ENCODE data around the gene GLIPR1L1. TPM values are rescaled to one million over a fixed set of nuclear protein-coding genes. Genes with fewer than 3 reads are reported as not detected.

GLIPR1L1 gene
- total RNA-seq, 1 experiment from 2014 or later = not detected

DNA sequence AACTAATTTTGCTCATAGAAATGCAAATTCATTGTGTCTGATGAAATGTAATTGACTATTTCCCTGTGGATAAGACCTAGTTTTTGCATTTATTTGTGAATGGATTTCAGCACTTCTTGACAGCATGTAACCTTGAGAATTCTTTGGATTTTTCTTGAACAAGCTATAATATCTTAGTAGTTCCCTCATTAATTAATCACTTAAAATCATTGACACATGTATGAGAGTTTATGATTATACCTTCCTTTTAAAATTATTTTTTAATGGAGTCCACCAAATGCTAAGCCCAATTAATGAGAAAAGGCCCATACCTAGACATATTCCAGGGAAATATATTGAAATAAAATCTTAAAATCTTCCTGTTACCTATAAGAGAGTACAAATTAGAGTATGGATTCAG, 73.2 kb downstream of the GLIPR1L1 start:
- Histone ChIP-seq H2AFZ (ENCODE audit: low read depth, low read length, poor library complexity, severe bottlenecking) (no peak overlapping the region), H3K9ac (ENCODE audit: low read length) (no peak overlapping the region), H3K36me3 (ENCODE audit: control insufficient read depth in 1 of 2, insufficient read depth in 2 of 2, low read length in 2 of 2) (no peaks in the 10 kb centered on the region), H3K4me2 (ENCODE audit: low read length) (no peak overlapping the region), H3K4me3 (replicated peaks in 1 of 2; ENCODE audit: low read depth in 1 of 2, low read length in 2 of 2) (no peak overlapping the region), H3K27ac (ENCODE audit: low read depth, low read length) (no peak overlapping the region), H4K20me1 (ENCODE audit: insufficient read depth) (no peaks in the 10 kb centered on the region), H3K4me1 (ENCODE audit: control insufficient read depth in 1 of 2, insufficient read depth in 2 of 2, low read length in 2 of 2) (no peaks in the 10 kb centered on the region), H3K27me3 (ENCODE audit: insufficient read depth, low read length) (no peaks in the 10 kb centered on the region), H3K9me2 (ENCODE audit: insufficient read depth) (no peaks in the 10 kb centered on the region; the same call in 1 of the 2 replicates), H3K9me3 (ENCODE audit: control insufficient read depth in 1 of 2, insufficient read depth in 1 of 2, low read depth in 1 of 2, low read length in 2 of 2) (no peaks in the 10 kb centered on the region), H3K79me2 (ENCODE audit: insufficient read depth, low read length) (no peaks in the 10 kb centered on the region)
- ATAC-seq (no peak), DNase-seq (ENCODE audit: low read depth, low spot score) (no peak)
- CTCF ChIA-PET = interaction anchor here (1.1 kb wide), 1 partner anchor 75 kb away, joined by 3 read pairs; no protein-coding TSS in a partner anchor
- intact Hi-C loops (cut with micrococcal nuclease) = no loop called here
- TF ChIP-seq JUND (IDR thresholded peaks at IDR 0.05) = no peak
- TF ChIP-seq, protein P1, sequence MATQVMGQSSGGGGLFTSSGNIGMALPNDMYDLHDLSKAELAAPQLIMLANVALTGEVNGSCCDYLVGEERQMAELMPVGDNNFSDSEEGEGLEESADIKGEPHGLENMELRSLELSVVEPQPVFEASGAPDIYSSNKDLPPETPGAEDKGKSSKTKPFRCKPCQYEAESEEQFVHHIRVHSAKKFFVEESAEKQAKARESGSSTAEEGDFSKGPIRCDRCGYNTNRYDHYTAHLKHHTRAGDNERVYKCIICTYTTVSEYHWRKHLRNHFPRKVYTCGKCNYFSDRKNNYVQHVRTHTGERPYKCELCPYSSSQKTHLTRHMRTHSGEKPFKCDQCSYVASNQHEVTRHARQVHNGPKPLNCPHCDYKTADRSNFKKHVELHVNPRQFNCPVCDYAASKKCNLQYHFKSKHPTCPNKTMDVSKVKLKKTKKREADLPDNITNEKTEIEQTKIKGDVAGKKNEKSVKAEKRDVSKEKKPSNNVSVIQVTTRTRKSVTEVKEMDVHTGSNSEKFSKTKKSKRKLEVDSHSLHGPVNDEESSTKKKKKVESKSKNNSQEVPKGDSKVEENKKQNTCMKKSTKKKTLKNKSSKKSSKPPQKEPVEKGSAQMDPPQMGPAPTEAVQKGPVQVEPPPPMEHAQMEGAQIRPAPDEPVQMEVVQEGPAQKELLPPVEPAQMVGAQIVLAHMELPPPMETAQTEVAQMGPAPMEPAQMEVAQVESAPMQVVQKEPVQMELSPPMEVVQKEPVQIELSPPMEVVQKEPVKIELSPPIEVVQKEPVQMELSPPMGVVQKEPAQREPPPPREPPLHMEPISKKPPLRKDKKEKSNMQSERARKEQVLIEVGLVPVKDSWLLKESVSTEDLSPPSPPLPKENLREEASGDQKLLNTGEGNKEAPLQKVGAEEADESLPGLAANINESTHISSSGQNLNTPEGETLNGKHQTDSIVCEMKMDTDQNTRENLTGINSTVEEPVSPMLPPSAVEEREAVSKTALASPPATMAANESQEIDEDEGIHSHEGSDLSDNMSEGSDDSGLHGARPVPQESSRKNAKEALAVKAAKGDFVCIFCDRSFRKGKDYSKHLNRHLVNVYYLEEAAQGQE (IDR thresholded peaks at IDR 0.05; ENCODE audit: low read depth) = no peak
- no peak for TF ChIP-seq EZH2phosphoT487 (IDR thresholded peaks at IDR 0.05; ENCODE audit: borderline replicate concordance)
- no peak for TF ChIP-seq CBX3 (IDR thresholded peaks at IDR 0.05; ENCODE audit: low read depth)
- TF ChIP-seq EGR1 (IDR thresholded peaks at IDR 0.05; ENCODE audit: low read depth) = no peak
- TF ChIP-seq ZFX (IDR thresholded peaks at IDR 0.05) = no peak
- no peak for TF ChIP-seq SP1 (IDR thresholded peaks at IDR 0.05; ENCODE audit: low read depth)
- TF ChIP-seq, protein P2, sequence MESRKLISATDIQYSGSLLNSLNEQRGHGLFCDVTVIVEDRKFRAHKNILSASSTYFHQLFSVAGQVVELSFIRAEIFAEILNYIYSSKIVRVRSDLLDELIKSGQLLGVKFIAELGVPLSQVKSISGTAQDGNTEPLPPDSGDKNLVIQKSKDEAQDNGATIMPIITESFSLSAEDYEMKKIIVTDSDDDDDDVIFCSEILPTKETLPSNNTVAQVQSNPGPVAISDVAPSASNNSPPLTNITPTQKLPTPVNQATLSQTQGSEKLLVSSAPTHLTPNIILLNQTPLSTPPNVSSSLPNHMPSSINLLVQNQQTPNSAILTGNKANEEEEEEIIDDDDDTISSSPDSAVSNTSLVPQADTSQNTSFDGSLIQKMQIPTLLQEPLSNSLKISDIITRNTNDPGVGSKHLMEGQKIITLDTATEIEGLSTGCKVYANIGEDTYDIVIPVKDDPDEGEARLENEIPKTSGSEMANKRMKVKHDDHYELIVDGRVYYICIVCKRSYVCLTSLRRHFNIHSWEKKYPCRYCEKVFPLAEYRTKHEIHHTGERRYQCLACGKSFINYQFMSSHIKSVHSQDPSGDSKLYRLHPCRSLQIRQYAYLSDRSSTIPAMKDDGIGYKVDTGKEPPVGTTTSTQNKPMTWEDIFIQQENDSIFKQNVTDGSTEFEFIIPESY (IDR thresholded peaks at IDR 0.05; ENCODE audit: extremely low read depth, insufficient replicate concordance, low read length) = no peak
- TF ChIP-seq, protein P3, sequence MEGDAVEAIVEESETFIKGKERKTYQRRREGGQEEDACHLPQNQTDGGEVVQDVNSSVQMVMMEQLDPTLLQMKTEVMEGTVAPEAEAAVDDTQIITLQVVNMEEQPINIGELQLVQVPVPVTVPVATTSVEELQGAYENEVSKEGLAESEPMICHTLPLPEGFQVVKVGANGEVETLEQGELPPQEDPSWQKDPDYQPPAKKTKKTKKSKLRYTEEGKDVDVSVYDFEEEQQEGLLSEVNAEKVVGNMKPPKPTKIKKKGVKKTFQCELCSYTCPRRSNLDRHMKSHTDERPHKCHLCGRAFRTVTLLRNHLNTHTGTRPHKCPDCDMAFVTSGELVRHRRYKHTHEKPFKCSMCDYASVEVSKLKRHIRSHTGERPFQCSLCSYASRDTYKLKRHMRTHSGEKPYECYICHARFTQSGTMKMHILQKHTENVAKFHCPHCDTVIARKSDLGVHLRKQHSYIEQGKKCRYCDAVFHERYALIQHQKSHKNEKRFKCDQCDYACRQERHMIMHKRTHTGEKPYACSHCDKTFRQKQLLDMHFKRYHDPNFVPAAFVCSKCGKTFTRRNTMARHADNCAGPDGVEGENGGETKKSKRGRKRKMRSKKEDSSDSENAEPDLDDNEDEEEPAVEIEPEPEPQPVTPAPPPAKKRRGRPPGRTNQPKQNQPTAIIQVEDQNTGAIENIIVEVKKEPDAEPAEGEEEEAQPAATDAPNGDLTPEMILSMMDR (IDR thresholded peaks at IDR 0.05 in 2 of 3, conservative IDR thresholded peaks at IDR 0.05 in 1 of 3; ENCODE audit: borderline replicate concordance in 1 of 3, insufficient read depth in 1 of 3, low read depth in 2 of 3, low read length in 2 of 3) = no peak
- TF ChIP-seq, protein P4, sequence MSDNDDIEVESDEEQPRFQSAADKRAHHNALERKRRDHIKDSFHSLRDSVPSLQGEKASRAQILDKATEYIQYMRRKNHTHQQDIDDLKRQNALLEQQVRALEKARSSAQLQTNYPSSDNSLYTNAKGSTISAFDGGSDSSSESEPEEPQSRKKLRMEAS (IDR thresholded peaks at IDR 0.05) = no peak
- no peak for TF ChIP-seq EZH2 (IDR thresholded peaks at IDR 0.05)
- no peak for TF ChIP-seq TCF7L2 (IDR thresholded peaks at IDR 0.05; ENCODE audit: borderline replicate concordance, extremely low read depth, insufficient read depth, insufficient read length)
- TF ChIP-seq SRF (IDR thresholded peaks at IDR 0.05; ENCODE audit: low read depth) = no peak
- no peak for TF ChIP-seq SIN3A (IDR thresholded peaks at IDR 0.05; ENCODE audit: low read depth)
- TF ChIP-seq ELF1 (IDR thresholded peaks at IDR 0.05; ENCODE audit: borderline replicate concordance, low read depth) = no peak
- RAD21 ChIA-PET (ENCODE audit: low non-redundant PET in 1 of 2, low total read pairs in 2 of 2, uncharacterized antibody in 2 of 2, unreplicated experiment in 2 of 2) = no interaction called here
- BruUV-seq (replicated peaks) = no TSS peak
- POLR2A ChIA-PET = no interaction called here

All from HCT116 (cell line).